Tibial nerve (tissue), 4 donors: ENCODE results near the gene STAB2. TPM values are rescaled to one million over a fixed set of nuclear protein-coding genes. Genes with fewer than 3 reads are reported as not detected.

Experiments used
- DNase-seq, 2 donors: peaks; one replicate each; pipeline ENCODE4 v3.0.0-alpha.2; 2019; ENCODE audit warnings: low spot score in 2 of 2
- H3K27ac ChIP-seq, 4 donors: fragments of 200-600 bp; sonication (generic) in 3 of 4; one replicate each; pipeline ENCODE4 v1.5.1; 2017 to 2019; ENCODE audit warnings: mild to moderate bottlenecking in 1 of 4
- H3K27me3 ChIP-seq, 2 donors: fragments of 200-600 bp; sonication (generic) in 1 of 2; one replicate each; pipeline versions ENCODE4 v1.5.1 to v1.6.0; 2017 to 2019
- H3K36me3 ChIP-seq, 3 donors: fragments of 200-600 bp; sonication (generic); one replicate each; pipeline ENCODE4 v1.5.1; 2018 to 2019
- H3K4me1 ChIP-seq, 4 donors: fragments of 200-600 bp; sonication (generic) in 3 of 4; one replicate each; pipeline ENCODE4 v1.5.1; 2017 to 2019
- H3K4me3 ChIP-seq, 4 donors: fragments of 200-600 bp; sonication (generic) in 3 of 4; one replicate each; pipeline ENCODE4 v1.5.1; 2017 to 2019; ENCODE audit warnings: mild to moderate bottlenecking in 1 of 4, moderate library complexity in 1 of 4
- H3K9me3 ChIP-seq, 4 donors: fragments of 200-600 bp; sonication (generic) in 3 of 4; one replicate each; pipeline ENCODE4 v1.5.1; 2017 to 2019
- CTCF ChIP-seq, 5 experiments: fragments of 200-600 bp in 3 of 5; fragments of 450-650 bp in 2 of 5; sonication (generic) in 3 of 5; IDR thresholded peaks; one replicate each; pipeline ENCODE4 v1.5.1; 2016 to 2019; ENCODE audit warnings: antibody characterized with exemption in 5 of 5, mild to moderate bottlenecking in 3 of 5, moderate library complexity in 2 of 5
- EP300 ChIP-seq, 2 donors: sonication (generic); formaldehyde crosslinking; IDR thresholded peaks; one replicate each; pipeline ENCODE4 v1.6.1; 2017; ENCODE audit warnings: antibody characterized with exemption in 2 of 2, mild to moderate bottlenecking in 1 of 2
- POLR2A ChIP-seq, 2 donors: fragments of 450-650 bp; IDR thresholded peaks; one replicate each; pipeline ENCODE4 v1.6.1; 2017; ENCODE audit warnings: antibody characterized with exemption in 2 of 2, mild to moderate bottlenecking in 2 of 2, moderate library complexity in 2 of 2
- WGBS, 2 donors: methylation state at CpG; one replicate each; pipeline ENCODE4 v1.1.5; 2018; 5-methylcytosine and 5-hydroxymethylcytosine counted together
- total RNA-seq, 4 donors: library from RNA; depleted of rRNA; stranded (reverse); fragments of >200 nt; gene quantifications; one replicate each; pipeline ENCODE4 v1.1.0, GENCODE V29; 2016

Gene STAB2
- total RNA-seq, 4 donors from 2014 or later, result 0.20 TPM; not detected in 3

DNA sequence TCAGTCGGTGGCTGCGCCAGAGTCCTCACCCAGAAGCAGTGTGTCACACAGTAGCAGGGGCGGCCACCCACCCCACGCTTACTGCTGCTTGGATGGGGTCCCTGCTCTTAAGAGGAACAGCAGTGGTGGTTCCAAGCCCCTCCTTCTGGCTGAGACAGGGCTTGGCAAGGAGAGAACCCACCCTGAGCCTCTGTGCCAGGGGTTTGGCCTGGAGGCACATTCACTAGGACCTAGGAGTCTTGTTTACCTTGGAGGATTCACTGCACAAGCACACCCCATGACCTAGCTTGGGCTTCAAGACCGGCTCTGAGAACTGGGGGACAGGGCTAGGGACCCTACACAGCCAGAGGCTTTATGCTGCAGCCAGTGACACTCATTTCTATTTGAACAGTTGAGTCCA lies 175.4 kb downstream of the STAB2 start:
- Histone ChIP-seq H3K4me3 (no peak overlapping the region), H3K27ac (no peak overlapping the region), H3K9me3 (no peaks in the 10 kb centered on the region), H3K27me3 (no peaks in the 10 kb centered on the region), H3K4me1 (no peaks in the 10 kb centered on the region), H3K36me3 (peaks cover 0 to 40% (median 0%) of the 10 kb centered on the region in 3 donors)
- whole genome bisulfite sequencing, 2 donors, result 70 to 78% methylated on average over 5 of the region's 5 CpGs
- TF ChIP-seq CTCF (IDR thresholded peaks at IDR 0.05) (no peak), POLR2A (IDR thresholded peaks at IDR 0.05) (no peak), EP300 (IDR thresholded peaks at IDR 0.05) (no peak)
- DNase-seq, result no peak

DNA sequence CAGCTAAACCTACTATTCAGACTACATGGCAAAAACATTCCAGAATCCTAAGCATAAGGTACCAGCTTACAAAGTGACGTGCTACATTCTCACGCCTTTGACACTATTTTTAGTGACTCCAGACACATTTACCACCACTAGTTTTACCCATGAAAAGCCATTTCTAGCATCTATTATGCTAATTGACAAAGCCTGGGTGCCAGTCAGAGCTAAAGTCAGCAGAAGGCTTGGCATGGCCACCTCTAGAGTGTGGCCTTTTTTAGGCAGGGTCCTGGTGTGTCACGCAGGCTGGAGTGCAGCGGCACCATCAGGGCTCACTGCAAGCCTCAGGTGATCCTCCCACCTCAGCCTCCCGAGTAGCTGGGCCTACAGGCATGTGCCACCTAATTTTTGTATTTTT lies 178.2 kb downstream of the STAB2 start:
- peaks cover 0 to 50% (median 0%) of the 10 kb centered on the region in 3 donors for H3K36me3 ChIP-seq
- no peak overlapping the region for H3K27ac ChIP-seq
- no peaks in the 10 kb centered on the region for H3K27me3 ChIP-seq
- no peaks in the 10 kb centered on the region for H3K4me1 ChIP-seq
- 95 to 98% methylated on average over 5 of the region's 5 CpGs for WGBS, 2 donors
- DNase-seq, result no peak
- H3K9me3 ChIP-seq, result no peaks in the 10 kb centered on the region
- no peak overlapping the region for H3K4me3 ChIP-seq
- TF ChIP-seq EP300 (IDR thresholded peaks at IDR 0.05), result no peak

DNA sequence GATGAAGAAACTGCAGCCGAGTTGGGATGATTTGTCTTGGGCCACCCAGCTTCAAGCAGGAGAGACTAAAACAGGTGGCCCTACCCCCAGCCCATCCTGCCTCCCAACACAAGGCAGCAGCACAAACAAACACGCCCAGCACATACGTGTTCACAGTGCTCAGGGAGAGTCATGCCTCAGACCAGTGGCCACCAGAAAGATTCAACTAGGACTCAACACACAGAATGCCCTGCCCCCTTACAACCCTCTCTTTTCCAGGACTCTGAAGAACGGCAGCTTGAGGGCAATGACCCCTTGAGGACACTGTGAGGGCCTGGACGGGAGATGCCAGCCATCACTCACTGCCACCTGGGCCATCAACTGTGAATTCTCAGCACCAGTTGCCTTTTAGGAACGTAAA lies 179.0 kb downstream of the STAB2 start:
- peaks cover 0 to 50% (median 0%) of the 10 kb centered on the region in 3 donors for H3K36me3 ChIP-seq
- no peaks in the 10 kb centered on the region for H3K27me3 ChIP-seq
- TF ChIP-seq POLR2A (IDR thresholded peaks at IDR 0.05) (no peak), EP300 (IDR thresholded peaks at IDR 0.05) (no peak), CTCF (IDR thresholded peaks at IDR 0.05) (no peak)
- no peak for DNase-seq
- H3K4me1 ChIP-seq, result no peaks in the 10 kb centered on the region
- no peaks in the 10 kb centered on the region for H3K9me3 ChIP-seq
- no peak overlapping the region for H3K4me3 ChIP-seq
- H3K27ac ChIP-seq, result no peak overlapping the region
- 81 to 88% methylated on average over 6 of the region's 6 CpGs for WGBS, 2 donors

- Histone ChIP-seq H3K4me1 (peaks cover 0 to 22% (median 6%) of the 10 kb centered on the region in 4 donors), H3K27ac (no peak overlapping the region), H3K36me3 (peaks cover 0 to 34% (median 0%) of the 10 kb centered on the region in 3 donors), H3K27me3 (no peaks in the 10 kb centered on the region), H3K4me3 (no peak overlapping the region), H3K9me3 (no peaks in the 10 kb centered on the region)
- WGBS, 2 donors, result 62 to 64% methylated on average over 7 of the region's 8 CpGs
- no peak for TF ChIP-seq CTCF (IDR thresholded peaks at IDR 0.05)
- TF ChIP-seq POLR2A (IDR thresholded peaks at IDR 0.05), result no peak
- TF ChIP-seq EP300 (IDR thresholded peaks at IDR 0.05), result no peak
- DNase-seq, result no peak
Observed at GRCh38 chr12:103768467-103769123, 181.5 kb downstream of the STAB2 start.

DNA sequence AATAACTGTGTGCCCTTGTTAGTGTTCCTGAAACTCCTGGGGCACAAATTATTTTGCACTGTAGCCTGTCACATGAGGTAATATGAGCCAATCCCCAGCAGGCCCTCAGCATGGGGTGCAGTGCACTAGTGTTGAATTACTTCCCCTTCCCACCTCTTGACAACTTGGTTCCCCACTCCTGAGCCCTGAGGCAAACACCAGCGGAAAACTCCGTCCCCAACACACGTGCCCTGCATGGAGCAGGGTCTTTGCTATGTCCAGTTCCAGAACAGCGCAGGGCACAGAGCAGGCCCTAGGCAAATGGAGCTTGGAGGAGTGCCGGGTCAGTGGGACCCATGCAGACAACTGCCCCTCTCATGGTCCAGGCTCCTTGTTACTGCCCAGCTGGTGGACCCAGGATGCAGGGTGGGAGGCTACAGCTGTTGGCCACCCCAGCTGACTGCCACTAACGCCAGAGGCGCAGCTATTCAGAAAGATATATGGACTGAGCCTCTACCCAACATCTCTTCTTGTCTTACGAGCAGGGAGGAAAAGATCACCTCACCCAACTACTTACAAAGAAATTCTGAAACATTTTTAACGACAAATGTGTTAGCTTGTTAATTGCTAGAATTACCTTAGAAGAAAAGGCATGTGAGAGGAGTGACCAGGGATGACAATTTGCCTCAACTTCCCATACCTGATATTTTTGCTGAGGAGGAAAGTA lies 182.3 kb downstream of the STAB2 start:
- TF ChIP-seq POLR2A (IDR thresholded peaks at IDR 0.05), result no peak
- TF ChIP-seq EP300 (IDR thresholded peaks at IDR 0.05), result no peak
- TF ChIP-seq CTCF (IDR thresholded peaks at IDR 0.05), result no peak

More for the DNA sequence above, 182.3 kb downstream of the STAB2 start:
- no peak for DNase-seq
- Histone ChIP-seq H3K27me3 (no peaks in the 10 kb centered on the region), H3K27ac (no peak overlapping the region), H3K36me3 (peaks cover 0 to 34% (median 0%) of the 10 kb centered on the region in 3 donors), H3K4me3 (no peak overlapping the region), H3K9me3 (no peaks in the 10 kb centered on the region), H3K4me1 (peaks cover 0 to 30% (median 6%) of the 10 kb centered on the region in 4 donors)
- WGBS, 2 donors, result 87 to 92% methylated on average over 9 of the region's 9 CpGs
